Liver (tissue), 9 donors: ENCODE measurements around the gene CLASRP. TPM values are rescaled to one million over a fixed set of nuclear protein-coding genes. Genes with fewer than 3 reads are reported as not detected.

Experiments
- DNase-seq: peaks from one replicate; pipeline ENCODE4 v3.0.0-alpha.2; 2017; ENCODE audit warnings: low spot score
- H3K27ac ChIP-seq, 2 donors: one replicate each; pipeline ENCODE4 v1.7.0; 2013; ENCODE audit warnings: inconsistent platforms in 2 of 2, low read length in 2 of 2, control low read depth in 1 of 2, low read depth in 1 of 2, mild to moderate bottlenecking in 1 of 2
- H3K27me3 ChIP-seq, 4 donors: one replicate each; pipeline versions ENCODE4 v1.6.1 to v1.7.0; 2013; ENCODE audit warnings: low read length in 3 of 4, inconsistent platforms in 1 of 4, mild to moderate bottlenecking in 1 of 4, moderate library complexity in 1 of 4; ENCODE audit not compliant: control insufficient read depth in 4 of 4, insufficient read depth in 4 of 4
- H3K36me3 ChIP-seq, 4 donors: one replicate each; pipeline versions ENCODE4 v1.6.1 to v1.7.0; 2013; ENCODE audit warnings: low read length in 3 of 4, mild to moderate bottlenecking in 3 of 4, low read depth in 1 of 4, moderate library complexity in 1 of 4; ENCODE audit not compliant: control insufficient read depth in 4 of 4, insufficient read depth in 3 of 4
- H3K4me1 ChIP-seq, 4 donors: one replicate each; pipeline versions ENCODE4 v1.6.1 to v1.7.0; 2013; ENCODE audit warnings: low read length in 3 of 4, mild to moderate bottlenecking in 3 of 4, moderate library complexity in 1 of 4; ENCODE audit not compliant: control insufficient read depth in 4 of 4, insufficient read depth in 4 of 4
- H3K4me3 ChIP-seq, 3 donors: one replicate each; pipeline versions ENCODE4 v1.6.1 to v1.7.0; 2013; ENCODE audit warnings: low read length in 3 of 3, control low read depth in 1 of 3, low read depth in 1 of 3, mild to moderate bottlenecking in 1 of 3
- H3K9ac ChIP-seq, 2 donors: one replicate each; pipeline ENCODE4 v1.7.0; 2013; ENCODE audit warnings: low read length in 2 of 2, mild to moderate bottlenecking in 2 of 2, moderate library complexity in 2 of 2, control low read depth in 1 of 2, low read depth in 1 of 2
- H3K9me3 ChIP-seq, 4 donors: one replicate each; pipeline versions ENCODE4 v1.6.1 to v1.7.0; 2013; ENCODE audit warnings: low read length in 3 of 4; ENCODE audit not compliant: control insufficient read depth in 4 of 4
- ATF3 ChIP-seq: IDR thresholded peaks from 2 replicates; pipeline ENCODE4 v1.6.1; 2016; ENCODE audit warnings: antibody characterized with exemption
- CTCF ChIP-seq: fragments of 150-350 bp; IDR thresholded peaks from 2 replicates; pipeline ENCODE4 v1.5.1; 2017; ENCODE audit warnings: improper control_type of control experiment, low read depth, low read length; ENCODE audit not compliant: missing input control
- EGR1 ChIP-seq, 2 donors: IDR thresholded peaks; 2 replicates each; pipeline ENCODE4 v1.6.1; 2016 to 2018; ENCODE audit warnings: antibody characterized with exemption in 2 of 2, low read depth in 2 of 2
- FOXA1 ChIP-seq: IDR thresholded peaks from 2 replicates; pipeline ENCODE4 v1.6.1; 2016; ENCODE audit warnings: antibody characterized with exemption
- GABPA ChIP-seq, 2 donors: IDR thresholded peaks in 1 of 2; conservative IDR thresholded peaks in 1 of 2; 2 replicates each; pipeline ENCODE4 v1.6.1; 2016; ENCODE audit warnings: antibody characterized with exemption in 2 of 2, mild to moderate bottlenecking in 1 of 2, moderate library complexity in 1 of 2
- HNF4A ChIP-seq, 2 donors: conservative IDR thresholded peaks; 2 replicates each; pipeline ENCODE4 v1.6.1; 2016; ENCODE audit warnings: antibody characterized with exemption in 2 of 2, mild to moderate bottlenecking in 2 of 2
- HNF4G ChIP-seq: IDR thresholded peaks from 2 replicates; pipeline ENCODE4 v1.6.1; 2016; ENCODE audit warnings: antibody characterized with exemption
- JUND ChIP-seq, 2 donors: IDR thresholded peaks; 2 replicates each; pipeline ENCODE4 v1.6.1; 2016; ENCODE audit warnings: antibody characterized with exemption in 2 of 2
- MAX ChIP-seq: IDR thresholded peaks from 2 replicates; pipeline ENCODE4 v1.6.1; 2016; ENCODE audit warnings: antibody characterized with exemption
- NR2F2 ChIP-seq: IDR thresholded peaks from 2 replicates; pipeline ENCODE4 v1.6.1; 2016; ENCODE audit warnings: antibody characterized with exemption
- RAD21 ChIP-seq, 2 donors: IDR thresholded peaks; 2 replicates each; pipeline ENCODE4 v1.6.1; 2016; ENCODE audit warnings: antibody characterized with exemption in 2 of 2, mild to moderate bottlenecking in 2 of 2
- REST ChIP-seq: IDR thresholded peaks from 2 replicates; pipeline ENCODE4 v1.6.1; 2016; ENCODE audit warnings: antibody characterized with exemption, mild to moderate bottlenecking
- RXRA ChIP-seq, 2 donors: IDR thresholded peaks; 2 replicates each; pipeline ENCODE4 v1.6.1; 2017 to 2018; ENCODE audit warnings: antibody characterized with exemption in 2 of 2, mild to moderate bottlenecking in 1 of 2
- SP1 ChIP-seq: IDR thresholded peaks from 2 replicates; pipeline ENCODE4 v1.6.1; 2018; ENCODE audit warnings: antibody characterized with exemption, mild to moderate bottlenecking
- TAF1 ChIP-seq: conservative IDR thresholded peaks from 2 replicates; pipeline ENCODE4 v1.6.1; 2016; ENCODE audit warnings: antibody characterized with exemption, mild to moderate bottlenecking
- YY1 ChIP-seq: IDR thresholded peaks from 2 replicates; pipeline ENCODE4 v1.6.1; 2016; ENCODE audit warnings: antibody characterized with exemption, mild to moderate bottlenecking
- ZBTB33 ChIP-seq: IDR thresholded peaks from 2 replicates; pipeline ENCODE4 v1.6.1; 2016; ENCODE audit warnings: antibody characterized with exemption
- WGBS: extraction: QIAGEN DNeasy Blood & Tissue Kit; methylation state at CpG from one replicate; pipeline ENCODE4 v1.1.7; 2013; 5-methylcytosine and 5-hydroxymethylcytosine counted together
- polyA plus RNA-seq, 2 donors: library from polyadenylated mRNA; stranded (reverse) in 1 of 2; unstranded in 1 of 2; fragments of 200-250 nt in 1 of 2; fragments of >200 nt in 1 of 2; fragmentation: Nextera tagmentation in 1 of 2; extraction: Ambion mirVana in 1 of 2; gene quantifications; one replicate each; pipeline versions ENCODE4 v1.2.1 to v1.2.3, GENCODE V29; 2013 to 2015
- total RNA-seq, 2 donors: library from RNA; depleted of rRNA; stranded (reverse); fragments of >200 nt; gene quantifications; one replicate each; pipeline ENCODE4 v1.2.3, GENCODE V29; 2014
- donor health status: healthy.
- donor health status: healthy.
- donor health status: healthy.
- donor health status: healthy.
- donor health status: healthy.

Gene CLASRP
- total and polyA plus RNA-seq, 4 donors = 9.0 to 44.3 (median 12.8) TPM

GRCh38 chr19:45079911-45080370 lies 41.1 kb downstream of the CLASRP start:
- TF ChIP-seq SP1 = no peak
- TF ChIP-seq YY1 = no peak
- no peak for TF ChIP-seq REST
- no peak for TF ChIP-seq EGR1 (IDR thresholded peaks at IDR 0.05; ENCODE audit: low read depth in 2 of 2)
- TF ChIP-seq HNF4G = no peak
- TF ChIP-seq HNF4A (conservative IDR thresholded peaks at IDR 0.05) = no peak
- TF ChIP-seq RAD21 (IDR thresholded peaks at IDR 0.05) = no peak
- TF ChIP-seq GABPA (IDR thresholded peaks at IDR 0.05 in 1 of 2, conservative IDR thresholded peaks at IDR 0.05 in 1 of 2) = no peak
- no peak for TF ChIP-seq CTCF
- no peak for TF ChIP-seq MAX
- TF ChIP-seq RXRA (IDR thresholded peaks at IDR 0.05) = no peak
- TF ChIP-seq NR2F2 = no peak
- no peak for TF ChIP-seq ZBTB33
- no peak for TF ChIP-seq JUND (IDR thresholded peaks at IDR 0.05)
- Histone ChIP-seq H3K4me1 (peaks cover 6 to 28% (median 19%) of the 10 kb centered on the region in 4 donors), H3K36me3 (peaks cover 0 to 8% (median 6%) of the 10 kb centered on the region in 4 donors), H3K27me3 (no peaks in the 10 kb centered on the region), H3K4me3 (peak overlapping the region; percentile 78 to 94 (median 87)), H3K9me3 (no peaks in the 10 kb centered on the region), H3K9ac (peak overlapping the region; percentile 81 to 85), H3K27ac (no peak overlapping the region)
- DNase-seq = no peak
- WGBS = 12% methylated on average over 6 of the region's 6 CpGs

GRCh38 chr19:45082170-45082569 lies 43.3 kb downstream of the CLASRP start:
- Histone ChIP-seq H3K36me3 (peaks cover 0 to 10% (median 6%) of the 10 kb centered on the region in 4 donors), H3K4me1 (peaks cover 4 to 20% (median 13%) of the 10 kb centered on the region in 4 donors)

More at GRCh38 chr19:45082170-45082569, 43.3 kb downstream of the CLASRP start:
- Histone ChIP-seq H3K4me3 (no peak overlapping the region), H3K27me3 (no peaks in the 10 kb centered on the region), H3K9me3 (no peaks in the 10 kb centered on the region), H3K27ac (no peak overlapping the region), H3K9ac (no peak overlapping the region)
- TF ChIP-seq MAX (no peak), ZBTB33 (no peak), HNF4A (conservative IDR thresholded peaks at IDR 0.05) (no peak), RXRA (IDR thresholded peaks at IDR 0.05) (no peak), YY1 (no peak), GABPA (IDR thresholded peaks at IDR 0.05 in 1 of 2, conservative IDR thresholded peaks at IDR 0.05 in 1 of 2) (no peak), RAD21 (IDR thresholded peaks at IDR 0.05) (no peak), HNF4G (no peak), TAF1 (no peak), ATF3 (no peak), FOXA1 (no peak), REST (no peak), SP1 (no peak), NR2F2 (no peak)
- 95% methylated on average over 5 of the region's 5 CpGs for WGBS
- no peak for DNase-seq
